ENCODE results near the gene FBXW8. TPM values are rescaled to one million over a fixed set of nuclear protein-coding genes. Genes with fewer than 3 reads are reported as not detected.

The FBXW8 gene
- total RNA-seq, 1 donor from 2014 or later = 13.8 TPM

GRCh38 chr12:117024961-117025480 is 114.3 kb downstream of the FBXW8 start:
- Histone ChIP-seq H3K4me3 (no peak overlapping the region), H3K4me1 (no peaks in the 10 kb centered on the region), H3K27ac (no peak overlapping the region), H3K9me3 (no peaks in the 10 kb centered on the region), H3K27me3 (no peaks in the 10 kb centered on the region), H3K36me3 (peaks cover 0 to 39% of the 10 kb centered on the region in 2 donors)
- TF ChIP-seq POLR2AphosphoS5 (IDR thresholded peaks at IDR 0.05; ENCODE audit: insufficient read depth in 1 of 2, low read depth in 1 of 2) (no peak), POLR2A (IDR thresholded peaks at IDR 0.05) (no peak), CTCF (IDR thresholded peaks at IDR 0.05) (no peak)
- intact Hi-C loops (cut with DNase I) = loop anchor here (10.0 kb wide), 1 partner anchor 120 kb away; no protein-coding TSS in a partner anchor
- no peak for DNase-seq (ENCODE audit: extremely low spot score in 2 of 2)

GRCh38 chr12:117025481-117026151 is 114.9 kb downstream of the FBXW8 start:
- Histone ChIP-seq H3K9me3 (no peaks in the 10 kb centered on the region), H3K27ac (no peak overlapping the region), H3K27me3 (no peaks in the 10 kb centered on the region), H3K4me3 (no peak overlapping the region), H3K36me3 (peaks cover 0 to 39% of the 10 kb centered on the region in 2 donors), H3K4me1 (no peaks in the 10 kb centered on the region)
- TF ChIP-seq POLR2A (IDR thresholded peaks at IDR 0.05) = no peak
- TF ChIP-seq CTCF (IDR thresholded peaks at IDR 0.05) = peak; percentile 78 to 87 (median 85)
- peak in 1 of 2 donors; percentile 34 for TF ChIP-seq POLR2AphosphoS5 (IDR thresholded peaks at IDR 0.05; ENCODE audit: insufficient read depth in 1 of 2, low read depth in 1 of 2)
- no peak for DNase-seq (ENCODE audit: extremely low spot score in 2 of 2)
- intact Hi-C loops (cut with DNase I) = loop anchor here (10.0 kb wide), 1 partner anchor 119 kb away; no protein-coding TSS in a partner anchor

- intact Hi-C loops (cut with DNase I) = loop anchor here (10.0 kb wide), 1 partner anchor 118 kb away; no protein-coding TSS in a partner anchor
Observed at GRCh38 chr12:117026343-117026742, 115.6 kb downstream of the FBXW8 start.

GRCh38 chr12:117026921-117027250 is 116.1 kb downstream of the FBXW8 start:
- Histone ChIP-seq H3K36me3 (peaks cover 0 to 39% of the 10 kb centered on the region in 2 donors), H3K27ac (no peak overlapping the region), H3K4me1 (no peaks in the 10 kb centered on the region), H3K9me3 (no peaks in the 10 kb centered on the region), H3K27me3 (no peaks in the 10 kb centered on the region), H3K4me3 (no peak overlapping the region)
- TF ChIP-seq CTCF (IDR thresholded peaks at IDR 0.05) = no peak
- TF ChIP-seq POLR2AphosphoS5 (IDR thresholded peaks at IDR 0.05; ENCODE audit: insufficient read depth in 1 of 2, low read depth in 1 of 2) = no peak
- no peak for TF ChIP-seq POLR2A (IDR thresholded peaks at IDR 0.05)
- intact Hi-C loops (cut with DNase I) = loop anchor here (10.0 kb wide), 1 partner anchor 118 kb away; no protein-coding TSS in a partner anchor
- DNase-seq (ENCODE audit: extremely low spot score in 2 of 2) = no peak

More at GRCh38 chr12:117026343-117026742, 115.6 kb downstream of the FBXW8 start:
- H3K27ac ChIP-seq = no peak overlapping the region
- DNase-seq (ENCODE audit: extremely low spot score in 2 of 2) = no peak
- H3K9me3 ChIP-seq = no peaks in the 10 kb centered on the region
- peaks cover 0 to 39% of the 10 kb centered on the region in 2 donors for H3K36me3 ChIP-seq
- no peak overlapping the region for H3K4me3 ChIP-seq
- TF ChIP-seq POLR2A (IDR thresholded peaks at IDR 0.05) = no peak
- no peak for TF ChIP-seq POLR2AphosphoS5 (IDR thresholded peaks at IDR 0.05; ENCODE audit: insufficient read depth in 1 of 2, low read depth in 1 of 2)
- no peak for TF ChIP-seq CTCF (IDR thresholded peaks at IDR 0.05)
- no peaks in the 10 kb centered on the region for H3K27me3 ChIP-seq
- no peaks in the 10 kb centered on the region for H3K4me1 ChIP-seq

Data from vagina (tissue), 2 donors.